ENCODE results near the gene THEMIS2.
"Not testable (repeated sequence)": the region's sequence is repeated elsewhere in the genome, so short reads cannot be mapped to it uniquely, and the experiment has no call there.

Gene THEMIS2

GRCh38 chr1:27863538-27863915, 8.8 kb upstream of the THEMIS2 start:
- no peak for DNase-seq

- peak; percentile 32 to 38 for DNase-seq
Observed at GRCh38 chr1:27864264-27864895, 8.0 kb upstream of the THEMIS2 start.

- no peak for DNase-seq
Observed at GRCh38 chr1:27865821-27866220, 6.5 kb upstream of the THEMIS2 start.

DNA sequence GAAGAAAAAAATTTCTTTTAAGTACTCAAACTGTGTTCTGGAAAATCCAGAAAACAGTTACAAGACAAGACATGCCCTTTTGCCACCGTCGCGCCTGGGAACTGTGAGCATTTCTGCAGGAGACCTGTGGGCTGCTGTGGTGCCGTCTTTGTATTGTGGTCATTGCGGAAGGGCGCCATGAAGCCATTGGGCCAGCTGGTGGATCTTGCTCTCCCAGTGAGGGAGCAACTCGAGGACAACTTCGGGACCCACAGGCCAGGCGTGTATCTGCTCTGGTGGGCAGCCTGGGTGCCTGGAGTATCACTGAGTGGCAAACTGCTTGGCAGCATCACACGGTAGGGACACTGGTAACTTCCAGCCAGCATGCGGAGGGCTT, 3.8 kb upstream of the THEMIS2 start:
- no peak for DNase-seq

DNA sequence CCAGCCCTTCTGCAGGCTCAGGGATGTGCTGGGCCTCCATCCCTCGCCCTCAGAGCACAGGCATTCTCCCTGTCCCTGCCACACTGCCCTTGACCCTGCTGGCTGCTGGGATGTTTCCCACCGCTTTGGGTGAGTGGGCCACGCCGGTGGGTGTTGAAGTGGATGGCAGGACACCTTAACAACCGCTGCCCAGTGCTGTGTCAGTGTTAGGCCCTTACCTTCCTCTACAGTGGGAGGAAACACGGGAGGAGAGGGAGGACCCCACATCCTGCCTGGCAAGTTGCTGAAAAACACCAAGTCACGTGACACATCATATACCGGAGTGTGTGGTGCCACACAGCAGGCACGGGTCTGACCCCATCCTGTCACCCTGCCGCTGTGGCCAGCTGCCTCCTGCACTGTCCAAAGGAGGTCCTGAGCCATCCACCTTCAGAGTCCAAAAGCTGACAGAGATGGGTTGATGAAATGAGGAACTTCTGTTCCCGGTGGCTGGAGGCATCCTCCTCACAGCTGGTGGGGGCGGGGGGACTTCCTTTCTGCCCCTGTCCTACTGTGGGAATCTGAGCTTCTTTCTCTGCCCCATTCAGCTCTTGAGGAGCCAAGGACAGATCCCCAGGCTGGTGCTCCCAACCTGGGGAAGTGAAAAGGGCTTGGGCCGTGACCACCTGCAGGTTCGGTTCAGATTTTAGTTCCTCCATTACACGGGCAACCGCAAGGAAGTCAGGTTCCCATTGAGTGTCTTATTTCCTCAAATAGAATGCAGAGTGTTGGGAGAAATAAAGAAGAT, 3.2 kb upstream of the THEMIS2 start:
- peak; percentile 21 to 38 for DNase-seq

GRCh38 chr1:27869719-27870085, 2.6 kb upstream of the THEMIS2 start:
- DNase-seq, result no peak

GRCh38 chr1:27871076-27871475, 1.3 kb upstream of the THEMIS2 start:
- DNase-seq, result not testable (repeated sequence)

DNA sequence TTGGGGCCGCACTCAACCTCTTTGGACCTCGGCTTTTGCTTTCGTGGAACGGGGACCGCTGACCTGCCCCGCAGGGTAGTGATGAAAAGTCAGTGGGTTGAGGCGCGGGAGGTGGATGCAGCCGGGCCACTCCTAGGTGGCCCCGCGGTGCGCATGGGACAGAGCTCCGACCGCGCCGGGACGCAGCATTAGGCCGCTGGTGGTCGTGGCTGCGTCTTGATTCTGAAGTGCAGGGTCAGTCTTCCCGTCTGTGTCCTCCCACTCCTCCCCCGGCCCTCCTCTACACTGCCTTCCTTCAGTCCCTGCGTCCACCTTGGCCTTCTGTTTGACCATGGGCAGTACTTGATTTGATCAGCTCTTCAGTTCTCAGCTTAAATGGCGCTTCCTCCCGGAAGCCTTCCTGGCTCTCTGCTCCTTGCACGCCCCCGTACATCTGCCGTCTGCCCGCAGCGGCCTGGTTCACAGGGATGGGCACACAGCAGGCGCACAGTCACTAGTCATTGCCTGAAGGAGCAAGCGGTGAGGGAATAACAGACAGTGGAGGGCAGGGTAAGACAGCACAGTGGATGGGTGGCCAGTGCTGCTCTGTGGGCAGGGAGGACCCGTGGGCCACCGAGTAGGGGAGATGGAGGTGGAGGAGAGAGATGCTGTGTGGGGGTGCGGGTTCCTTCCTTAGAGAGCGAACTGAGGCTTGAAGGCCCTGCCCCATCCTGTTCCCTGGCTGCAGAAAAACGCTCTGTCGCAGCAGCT, 633 bp downstream of the THEMIS2 start:
- peak in 1 of 2 experiments; percentile 30 for DNase-seq

DNA sequence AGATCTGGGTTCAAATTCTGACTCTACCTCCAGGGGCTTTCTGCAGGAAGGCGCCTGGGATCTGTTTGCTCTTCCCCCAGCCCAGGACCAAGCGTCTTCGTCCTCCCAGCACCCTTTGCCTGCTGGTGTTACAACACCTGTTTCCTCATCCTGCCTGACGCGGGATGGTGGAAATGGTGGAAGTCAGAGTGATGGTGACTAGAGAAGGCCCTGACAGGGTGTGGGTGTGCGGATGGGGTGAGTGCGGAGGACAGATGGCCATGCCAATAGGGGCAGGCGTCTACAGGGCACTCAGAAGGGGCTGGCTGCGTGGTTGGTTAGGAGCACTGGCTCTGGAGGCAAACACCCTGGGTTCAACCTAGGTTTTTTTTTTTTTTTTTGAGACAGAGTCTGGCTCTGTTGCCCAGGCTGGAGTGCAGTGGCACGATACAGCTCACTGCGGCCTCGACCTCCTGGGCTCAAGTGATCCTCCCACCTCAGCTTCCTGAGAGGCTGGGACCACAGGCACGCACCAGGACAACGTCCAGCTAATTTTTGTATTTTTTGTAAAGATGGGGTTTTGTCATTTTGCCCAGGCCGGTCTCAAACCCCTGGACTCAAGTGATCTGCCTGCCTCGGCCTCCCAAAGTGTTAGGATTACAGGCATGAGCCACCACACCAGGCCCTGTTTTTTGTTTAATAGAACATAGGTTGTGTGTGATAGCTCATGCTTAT, 1.5 kb downstream of the THEMIS2 start:
- DNase-seq, result no peak

GRCh38 chr1:27876341-27877114, 4.2 kb downstream of the THEMIS2 start:
- no peak for DNase-seq

- no peak for DNase-seq
Observed at GRCh38 chr1:27877115-27877416, 4.7 kb downstream of the THEMIS2 start.

DNA sequence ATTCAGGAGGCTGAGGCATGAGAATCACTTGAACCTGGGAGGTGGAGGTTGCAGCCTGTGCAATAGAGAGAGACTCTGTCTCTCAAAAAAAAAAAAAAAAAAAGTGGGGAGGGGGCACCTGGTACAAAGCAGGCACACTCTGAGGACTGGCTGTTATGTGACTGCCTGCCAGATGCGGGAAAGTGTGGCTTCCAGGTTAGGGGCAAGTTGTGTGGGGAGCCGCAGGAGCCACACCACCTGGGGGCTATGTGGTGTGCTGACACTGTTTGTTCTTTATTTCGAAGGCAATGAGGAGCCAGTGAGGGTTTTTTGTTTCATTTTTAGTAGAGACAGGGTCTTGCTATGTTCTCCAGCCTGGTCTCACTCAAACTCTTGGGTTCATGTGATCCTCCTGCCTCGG, 5.7 kb downstream of the THEMIS2 start:
- no peak for DNase-seq

DNA sequence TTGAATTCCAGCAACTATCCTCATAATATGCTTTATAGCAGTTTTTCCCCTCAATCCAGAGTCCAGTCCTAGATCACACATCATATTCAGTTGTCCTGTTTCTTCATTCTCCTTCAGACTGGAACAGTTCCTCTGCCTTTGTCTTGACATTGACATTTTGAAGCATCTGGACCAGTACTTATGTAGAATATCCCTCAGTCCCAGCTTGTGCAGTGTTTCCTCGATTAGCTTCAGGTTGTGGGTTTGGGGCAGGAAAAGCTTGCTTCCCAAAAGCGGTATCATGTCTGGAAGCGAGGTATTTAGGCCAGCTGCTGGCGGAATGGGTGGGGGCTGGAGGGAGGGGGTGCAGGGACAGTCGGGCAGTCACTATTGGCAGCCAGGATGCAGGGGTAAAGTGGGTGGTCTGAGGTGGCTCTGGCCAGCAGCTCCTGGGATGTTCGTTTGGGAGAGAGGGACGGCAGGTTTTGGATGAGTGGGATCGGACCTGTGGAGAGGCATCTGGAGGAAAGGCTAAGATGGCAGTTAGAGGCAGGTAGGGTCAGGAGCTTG, 6.5 kb downstream of the THEMIS2 start:
- DNase-seq, result no peak

DNA sequence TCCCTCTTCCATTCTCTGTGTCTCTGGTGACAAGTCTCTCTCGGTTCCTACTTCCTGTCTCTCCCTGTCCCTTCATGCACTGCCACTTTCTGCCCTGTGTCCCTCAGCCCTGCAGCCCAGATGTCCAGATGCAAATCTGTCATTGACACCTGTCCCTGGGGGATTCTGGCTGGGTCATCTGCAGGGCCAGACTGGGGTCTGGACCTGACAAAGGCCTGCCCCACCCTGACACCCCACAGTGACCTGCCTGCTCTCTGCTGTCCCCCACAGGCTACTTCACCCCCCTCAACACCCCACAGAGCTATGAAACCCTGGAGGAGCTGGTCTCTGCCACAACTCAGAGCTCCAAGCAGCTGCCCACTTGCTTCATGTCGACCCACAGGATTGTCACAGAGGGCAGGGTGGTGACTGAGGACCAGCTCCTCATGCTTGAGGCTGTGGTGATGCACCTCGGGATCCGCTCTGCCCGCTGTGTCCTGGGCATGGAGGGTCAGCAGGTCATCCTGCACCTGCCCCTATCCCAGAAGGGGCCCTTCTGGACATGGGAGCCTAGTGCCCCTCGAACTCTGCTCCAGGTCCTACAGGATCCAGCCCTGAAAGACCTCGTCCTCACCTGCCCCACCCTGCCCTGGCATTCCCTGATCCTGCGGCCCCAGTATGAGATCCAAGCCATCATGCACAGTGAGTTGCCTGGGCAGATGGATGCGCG, 7.2 kb downstream of the THEMIS2 start:
- no peak for DNase-seq

GRCh38 chr1:27882543-27882903, 10.2 kb downstream of the THEMIS2 start:
- no peak for DNase-seq

- DNase-seq, result no peak
Observed at GRCh38 chr1:27883536-27883935, 11.2 kb downstream of the THEMIS2 start.

DNA sequence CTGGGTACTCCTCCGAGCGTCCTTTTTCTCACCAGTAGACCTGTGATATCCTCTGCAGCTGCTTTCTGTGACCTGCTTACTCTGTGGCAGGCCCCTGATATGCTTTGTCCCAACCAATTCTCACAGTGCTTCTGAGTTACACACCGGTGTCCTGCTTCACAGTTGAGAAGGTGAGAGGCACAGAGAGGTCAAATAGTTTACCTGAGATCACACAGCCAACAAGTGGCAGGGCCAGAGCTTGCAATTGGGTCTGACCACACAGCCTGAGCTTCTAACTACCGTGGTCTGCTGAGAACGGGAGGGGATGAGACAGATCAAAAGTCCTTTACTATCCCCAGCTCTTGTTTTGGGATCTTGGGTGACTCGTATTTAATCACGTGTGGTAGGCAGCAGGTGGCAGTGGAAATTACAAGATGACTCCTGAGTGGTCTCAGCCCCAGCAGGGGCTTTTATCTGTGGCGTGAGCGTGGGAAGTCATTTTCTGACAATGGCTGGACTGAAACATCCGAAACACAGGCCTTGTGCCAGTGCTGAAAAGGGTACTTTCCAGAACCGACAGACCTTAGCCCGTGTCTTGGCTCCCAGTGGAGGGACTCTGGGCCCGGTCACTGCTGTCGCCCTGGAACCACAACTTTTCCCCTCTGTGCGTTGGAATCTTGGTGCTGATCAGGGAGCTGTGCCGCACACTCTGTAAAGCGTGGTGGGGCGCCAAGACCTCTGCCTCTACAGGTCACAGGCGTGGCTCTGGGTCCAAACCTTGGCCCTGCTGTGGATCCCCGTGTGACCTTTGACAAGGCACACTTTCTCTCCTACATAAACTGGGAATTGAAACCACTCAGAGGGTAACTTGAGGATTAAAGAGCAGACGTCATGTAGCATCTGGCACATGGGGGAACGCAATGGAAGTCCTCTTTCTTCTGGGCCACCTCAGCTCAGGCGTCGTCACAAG, 11.9 kb downstream of the THEMIS2 start:
- DNase-seq, result no peak

DNA sequence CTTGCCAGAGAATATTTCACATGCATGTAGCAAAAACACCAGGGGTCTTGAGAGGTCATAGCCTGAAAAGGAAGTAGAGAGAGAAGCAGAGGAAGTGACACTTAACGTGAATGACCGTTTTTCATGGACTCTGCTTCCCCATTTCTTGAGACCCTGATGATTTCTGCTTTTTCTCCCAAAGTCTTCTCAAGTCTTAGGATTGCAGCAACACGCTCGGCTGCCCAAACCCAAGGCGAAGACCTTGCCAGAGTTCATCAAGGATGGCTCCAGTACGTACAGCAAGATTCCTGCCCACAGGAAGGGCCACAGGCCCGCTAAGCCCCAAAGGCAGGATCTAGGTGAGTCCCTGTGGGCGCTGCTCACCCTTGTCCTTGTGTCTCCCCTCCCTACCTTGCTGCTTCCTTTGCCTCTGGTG, 12.8 kb downstream of the THEMIS2 start:
- no peak for DNase-seq

- DNase-seq, result no peak
Observed at GRCh38 chr1:27885621-27886352, 13.4 kb downstream of the THEMIS2 start.

- DNase-seq, result no peak
Observed at GRCh38 chr1:27886353-27886679, 14.0 kb downstream of the THEMIS2 start.
